Keratinocyte (primary cell): ENCODE results near the gene NOLC1. TPM values are rescaled to one million over a fixed set of nuclear protein-coding genes. Genes with fewer than 3 reads are reported as not detected.

Experiments used
- DNase-seq: peaks from one replicate; pipeline ENCODE4 v3.0.0-alpha.2; 2011; ENCODE audit warnings: low read depth, missing footprints, low spot score
- FAIRE-seq: peaks from 2 replicates; lab custom pipeline; 2011; peaks lifted over from hg19 to GRCh38; lab: Jason Lieb, UNC
- H2AFZ ChIP-seq: 2 replicates; pipeline ENCODE4 v1.6.0; 2012; ENCODE audit warnings: low read length, control low read depth, inconsistent platforms; ENCODE audit not compliant: control insufficient read depth
- H3K27ac ChIP-seq: 2 replicates; pipeline ENCODE4 v1.5.1; 2011; ENCODE audit warnings: low read length; ENCODE audit not compliant: control insufficient read depth, insufficient read depth
- H3K27me3 ChIP-seq: 3 replicates; pipeline ENCODE4 v1.6.0; 2011; ENCODE audit warnings: low read length; ENCODE audit not compliant: control insufficient read depth, insufficient read depth; ENCODE audit errors: extremely low read depth
- H3K36me3 ChIP-seq, 2 experiments: 2 replicates in 1 of 2; 3 replicates in 1 of 2; pipeline ENCODE4 v1.5.1; 2011; ENCODE audit warnings: low read length in 2 of 2, mild to moderate bottlenecking in 1 of 2; ENCODE audit not compliant: control insufficient read depth in 2 of 2, insufficient read depth in 2 of 2; ENCODE audit errors: extremely low read depth in 1 of 2
- H3K4me1 ChIP-seq: 3 replicates; pipeline ENCODE4 v1.5.1; 2011; ENCODE audit warnings: low read length; ENCODE audit not compliant: control insufficient read depth, insufficient read depth; ENCODE audit errors: extremely low read depth
- H3K4me2 ChIP-seq: 3 replicates; pipeline ENCODE4 v1.6.0; 2011; ENCODE audit warnings: low read depth, low read length; ENCODE audit not compliant: control insufficient read depth, insufficient read depth; ENCODE audit errors: extremely low read depth
- H3K4me3 ChIP-seq, 3 experiments: fragments of 200-600 bp in 1 of 3; sonication (generic) in 1 of 3; 2 replicates in 2 of 3; 3 replicates in 1 of 3; pipeline ENCODE4 v1.5.1; 2011 to 2016; ENCODE audit warnings: low read length in 3 of 3, mild to moderate bottlenecking in 3 of 3, control low read depth in 2 of 3, inconsistent platforms in 1 of 3, low read depth in 1 of 3, mixed read lengths in 1 of 3, mixed run types in 1 of 3, moderate library complexity in 1 of 3; ENCODE audit not compliant: control insufficient read depth in 2 of 3, insufficient read depth in 2 of 3; ENCODE audit errors: extremely low read depth in 1 of 3
- H3K79me2 ChIP-seq: 2 replicates; pipeline ENCODE4 v1.6.0; 2012; ENCODE audit warnings: low read length; ENCODE audit not compliant: control insufficient read depth, insufficient read depth
- H3K9ac ChIP-seq: 3 replicates; pipeline ENCODE4 v1.6.0; 2011; ENCODE audit warnings: low read length; ENCODE audit not compliant: control insufficient read depth, insufficient read depth; ENCODE audit errors: extremely low read depth
- H3K9me1 ChIP-seq: 3 replicates; pipeline ENCODE4 v1.6.0; 2011; ENCODE audit warnings: low read length; ENCODE audit not compliant: control insufficient read depth, insufficient read depth; ENCODE audit errors: extremely low read depth
- H3K9me3 ChIP-seq: 2 replicates; pipeline ENCODE4 v1.5.1; 2012; ENCODE audit warnings: low read depth, low read length; ENCODE audit not compliant: control insufficient read depth
- H4K20me1 ChIP-seq: 3 replicates; pipeline ENCODE4 v1.6.0; 2011; ENCODE audit warnings: low read length; ENCODE audit not compliant: control insufficient read depth, insufficient read depth; ENCODE audit errors: extremely low read depth
- EZH2 ChIP-seq: IDR thresholded peaks from one replicate; pipeline ENCODE4 v1.6.1; 2012; ENCODE audit warnings: inconsistent platforms, mild to moderate bottlenecking, low read length, moderate library complexity
- dilution Hi-C: fragments of 300-500 bp; cut with MboI; formaldehyde crosslinking; loops from one replicate; pipeline ENCODE4 v1.7.0; 2020; ENCODE audit warnings: low sequenced_read_pairs; ENCODE audit not compliant: extremely low pct_ligation_motif_present
- polyA plus RNA-seq, 5 experiments: library from polyadenylated mRNA; depleted of rRNA in 3 of 5; stranded (reverse) in 3 of 5; stranded (forward) in 1 of 5; unstranded in 1 of 5; fragments of >200 nt; gene quantifications; 1 replicate in 1 of 5; 2 replicates in 3 of 5; 3 replicates in 1 of 5; pipeline versions ENCODE4 v1.2.1 to v1.2.3, GENCODE V29; 2011 to 2012; ENCODE audit warnings: missing spikeins in 2 of 5, low read depth in 1 of 5, low replicate concordance in 1 of 5
- TF ChIP-seq, protein P1 (sequence below), 3 experiments: IDR thresholded peaks in 1 of 3; conservative IDR thresholded peaks in 1 of 3; optimal IDR thresholded peaks in 1 of 3; 2 replicates in 2 of 3; 3 replicates in 1 of 3; pipeline versions ENCODE3 to v1.5.1; 2011; ENCODE audit warnings: low read length in 3 of 3, mild to moderate bottlenecking in 3 of 3, moderate library complexity in 2 of 3, control low read depth in 1 of 3, inconsistent platforms in 1 of 3; ENCODE audit not compliant: insufficient read depth in 2 of 3; ENCODE audit errors: extremely low read depth in 1 of 3

Gene NOLC1
- polyA plus RNA-seq, 1 donor (not counting 4 experiments of a cell fraction or from before 2014, with no cell fraction given): 126 TPM

GRCh38 chr10:102157224-102157623 is 5.0 kb downstream of the NOLC1 start:
- peaks cover 8% of the 10 kb centered on the region for H4K20me1 ChIP-seq
- dilution Hi-C loops: no loop called here
- H3K27ac ChIP-seq: no peak overlapping the region
- DNase-seq (no peak), FAIRE-seq (no peak)
- peaks cover 42 to 55% of the 10 kb centered on the region in 2 experiments for H3K36me3 ChIP-seq
- H2AFZ ChIP-seq: no peak overlapping the region
- no peak overlapping the region for H3K4me2 ChIP-seq
- no peak overlapping the region for H3K4me3 ChIP-seq
- H3K9ac ChIP-seq: no peak overlapping the region
- no peaks in the 10 kb centered on the region for H3K9me1 ChIP-seq
- peaks cover 3% of the 10 kb centered on the region for H3K4me1 ChIP-seq
- H3K9me3 ChIP-seq: no peaks in the 10 kb centered on the region
- H3K79me2 ChIP-seq: peaks cover 56% of the 10 kb centered on the region
- no peak for TF ChIP-seq EZH2
- TF ChIP-seq, protein P1, sequence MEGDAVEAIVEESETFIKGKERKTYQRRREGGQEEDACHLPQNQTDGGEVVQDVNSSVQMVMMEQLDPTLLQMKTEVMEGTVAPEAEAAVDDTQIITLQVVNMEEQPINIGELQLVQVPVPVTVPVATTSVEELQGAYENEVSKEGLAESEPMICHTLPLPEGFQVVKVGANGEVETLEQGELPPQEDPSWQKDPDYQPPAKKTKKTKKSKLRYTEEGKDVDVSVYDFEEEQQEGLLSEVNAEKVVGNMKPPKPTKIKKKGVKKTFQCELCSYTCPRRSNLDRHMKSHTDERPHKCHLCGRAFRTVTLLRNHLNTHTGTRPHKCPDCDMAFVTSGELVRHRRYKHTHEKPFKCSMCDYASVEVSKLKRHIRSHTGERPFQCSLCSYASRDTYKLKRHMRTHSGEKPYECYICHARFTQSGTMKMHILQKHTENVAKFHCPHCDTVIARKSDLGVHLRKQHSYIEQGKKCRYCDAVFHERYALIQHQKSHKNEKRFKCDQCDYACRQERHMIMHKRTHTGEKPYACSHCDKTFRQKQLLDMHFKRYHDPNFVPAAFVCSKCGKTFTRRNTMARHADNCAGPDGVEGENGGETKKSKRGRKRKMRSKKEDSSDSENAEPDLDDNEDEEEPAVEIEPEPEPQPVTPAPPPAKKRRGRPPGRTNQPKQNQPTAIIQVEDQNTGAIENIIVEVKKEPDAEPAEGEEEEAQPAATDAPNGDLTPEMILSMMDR (optimal IDR thresholded peaks at IDR 0.05 in 1 of 3, IDR thresholded peaks at IDR 0.05 in 1 of 3, conservative IDR thresholded peaks at IDR 0.05 in 1 of 3; ENCODE audit: extremely low read depth in 1 of 3, insufficient read depth in 2 of 3, low read length in 3 of 3): no peak
- no peaks in the 10 kb centered on the region for H3K27me3 ChIP-seq

DNA sequence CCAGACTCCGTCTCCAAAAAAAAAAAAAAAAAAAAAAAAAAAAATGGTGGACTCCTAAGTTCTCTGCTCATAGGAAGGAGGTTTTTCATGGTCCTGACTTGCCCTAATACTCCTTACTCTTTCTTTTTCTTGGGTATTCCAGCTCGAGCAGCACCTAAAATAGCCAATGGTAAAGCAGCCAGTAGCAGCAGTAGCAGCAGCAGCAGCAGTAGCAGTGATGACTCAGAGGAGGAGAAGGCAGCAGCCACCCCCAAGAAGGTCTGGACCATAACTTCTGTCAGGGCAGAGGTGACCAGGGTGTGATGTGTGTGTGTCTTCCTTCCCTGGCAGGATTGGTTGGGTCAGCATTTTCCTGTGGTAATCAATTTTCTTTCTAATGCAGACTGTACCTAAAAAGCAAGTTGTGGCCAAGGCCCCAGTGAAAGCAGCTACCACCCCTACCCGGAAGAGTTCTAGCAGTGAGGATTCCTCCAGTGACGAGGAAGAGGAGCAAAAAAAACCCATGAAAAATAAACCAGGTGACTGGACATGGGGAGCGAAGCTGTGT is 6.9 kb downstream of the NOLC1 start:
- dilution Hi-C loops: no loop called here
- Histone ChIP-seq H3K36me3 (peaks cover 45 to 56% of the 10 kb centered on the region in 2 experiments), H3K79me2 (peaks cover 37% of the 10 kb centered on the region), H3K9me3 (no peaks in the 10 kb centered on the region), H3K4me3 (no peak overlapping the region), H3K4me1 (no peaks in the 10 kb centered on the region), H3K9me1 (no peaks in the 10 kb centered on the region), H3K27me3 (no peaks in the 10 kb centered on the region), H3K4me2 (no peak overlapping the region), H2AFZ (no peak overlapping the region), H3K9ac (no peak overlapping the region), H4K20me1 (peaks cover 8% of the 10 kb centered on the region), H3K27ac (no peak overlapping the region)
- DNase-seq (no peak), FAIRE-seq (no peak)
- TF ChIP-seq EZH2: no peak
- TF ChIP-seq, protein P1 (optimal IDR thresholded peaks at IDR 0.05 in 1 of 3, IDR thresholded peaks at IDR 0.05 in 1 of 3, conservative IDR thresholded peaks at IDR 0.05 in 1 of 3; ENCODE audit: extremely low read depth in 1 of 3, insufficient read depth in 2 of 3, low read length in 3 of 3): no peak
